ENCODE data around the gene GLS2. TPM values are rescaled to one million over a fixed set of nuclear protein-coding genes. Genes with fewer than 3 reads are reported as not detected.

GLS2 gene
- polyA plus RNA-seq, 1 donor (not counting 4 experiments of a cell fraction or from before 2014, with no cell fraction given), result 0.87 TPM

DNA sequence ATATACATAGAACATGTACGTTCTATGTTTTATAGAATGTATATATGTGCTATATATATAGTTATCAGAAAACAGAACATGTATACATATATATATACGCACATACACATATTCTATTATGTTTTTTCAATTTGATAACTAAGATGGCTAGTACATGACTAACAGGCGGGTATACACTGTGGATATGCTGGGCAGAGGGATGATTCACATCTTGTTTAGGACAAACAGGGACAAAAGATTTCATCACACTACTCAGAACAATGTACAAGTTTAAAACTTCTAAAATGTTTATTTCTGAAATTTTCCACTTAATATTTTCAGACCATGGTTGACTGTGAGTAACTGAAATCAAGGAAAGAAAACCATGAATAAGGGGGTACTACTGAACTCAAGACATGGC lies 56.1 kb downstream of the GLS2 start:
- dilution Hi-C loops (cut with MboI; ENCODE audit: extremely low pct_ligation_motif_present, low sequenced_read_pairs), result no loop called here
- FAIRE-seq, result no peak

GRCh38 chr12:56431288-56431687 lies 56.7 kb downstream of the GLS2 start:
- H3K9ac ChIP-seq (ENCODE audit: control insufficient read depth, extremely low read depth, insufficient read depth, low read length), result no peak overlapping the region
- no peaks in the 10 kb centered on the region for H3K9me3 ChIP-seq (ENCODE audit: control insufficient read depth, low read depth, low read length)
- TF ChIP-seq CTCF (optimal IDR thresholded peaks at IDR 0.05 in 1 of 3, IDR thresholded peaks at IDR 0.05 in 1 of 3, conservative IDR thresholded peaks at IDR 0.05 in 1 of 3; ENCODE audit: extremely low read depth in 1 of 3, insufficient read depth in 2 of 3, low read length in 3 of 3) (no peak), EZH2 (IDR thresholded peaks at IDR 0.05; ENCODE audit: low read length) (no peak)
- H3K4me3 ChIP-seq (ENCODE audit: control insufficient read depth in 2 of 3, extremely low read depth in 1 of 3, insufficient read depth in 2 of 3, low read depth in 1 of 3, low read length in 3 of 3), result no peak overlapping the region
- FAIRE-seq (no peak), DNase-seq (ENCODE audit: low read depth, low spot score) (no peak)
- no peak overlapping the region for H2AFZ ChIP-seq (ENCODE audit: control insufficient read depth, low read length)
- peaks cover 0 to 24% of the 10 kb centered on the region in 2 experiments for H3K36me3 ChIP-seq (ENCODE audit: control insufficient read depth in 2 of 2, extremely low read depth in 1 of 2, insufficient read depth in 2 of 2, low read length in 2 of 2)
- H3K27me3 ChIP-seq (ENCODE audit: control insufficient read depth, extremely low read depth, insufficient read depth, low read length), result no peaks in the 10 kb centered on the region
- H3K79me2 ChIP-seq (ENCODE audit: control insufficient read depth, insufficient read depth, low read length), result no peaks in the 10 kb centered on the region
- dilution Hi-C loops (cut with MboI; ENCODE audit: extremely low pct_ligation_motif_present, low sequenced_read_pairs), result no loop called here
- H3K9me1 ChIP-seq (ENCODE audit: control insufficient read depth, extremely low read depth, insufficient read depth, low read length), result no peaks in the 10 kb centered on the region
- H3K27ac ChIP-seq (ENCODE audit: control insufficient read depth, insufficient read depth, low read length), result no peak overlapping the region
- H3K4me1 ChIP-seq (ENCODE audit: control insufficient read depth, extremely low read depth, insufficient read depth, low read length), result no peaks in the 10 kb centered on the region
- no peaks in the 10 kb centered on the region for H4K20me1 ChIP-seq (ENCODE audit: control insufficient read depth, extremely low read depth, insufficient read depth, low read length)
- no peak overlapping the region for H3K4me2 ChIP-seq (ENCODE audit: control insufficient read depth, extremely low read depth, insufficient read depth, low read depth, low read length)

More for the DNA sequence above, 56.1 kb downstream of the GLS2 start:
- Histone ChIP-seq H3K9me3 (ENCODE audit: control insufficient read depth, low read depth, low read length) (no peaks in the 10 kb centered on the region), H3K27ac (ENCODE audit: control insufficient read depth, insufficient read depth, low read length) (no peak overlapping the region), H3K9ac (ENCODE audit: control insufficient read depth, extremely low read depth, insufficient read depth, low read length) (no peak overlapping the region), H2AFZ (ENCODE audit: control insufficient read depth, low read length) (no peak overlapping the region), H3K4me1 (ENCODE audit: control insufficient read depth, extremely low read depth, insufficient read depth, low read length) (no peaks in the 10 kb centered on the region), H3K4me2 (ENCODE audit: control insufficient read depth, extremely low read depth, insufficient read depth, low read depth, low read length) (no peak overlapping the region), H3K79me2 (ENCODE audit: control insufficient read depth, insufficient read depth, low read length) (no peaks in the 10 kb centered on the region), H4K20me1 (ENCODE audit: control insufficient read depth, extremely low read depth, insufficient read depth, low read length) (no peaks in the 10 kb centered on the region), H3K27me3 (ENCODE audit: control insufficient read depth, extremely low read depth, insufficient read depth, low read length) (no peaks in the 10 kb centered on the region), H3K4me3 (ENCODE audit: control insufficient read depth in 2 of 3, extremely low read depth in 1 of 3, insufficient read depth in 2 of 3, low read depth in 1 of 3, low read length in 3 of 3) (no peak overlapping the region), H3K9me1 (ENCODE audit: control insufficient read depth, extremely low read depth, insufficient read depth, low read length) (no peaks in the 10 kb centered on the region), H3K36me3 (ENCODE audit: control insufficient read depth in 2 of 2, extremely low read depth in 1 of 2, insufficient read depth in 2 of 2, low read length in 2 of 2) (peaks cover 0 to 23% of the 10 kb centered on the region in 2 experiments)
- TF ChIP-seq EZH2 (IDR thresholded peaks at IDR 0.05; ENCODE audit: low read length), result no peak
- no peak for TF ChIP-seq CTCF (optimal IDR thresholded peaks at IDR 0.05 in 1 of 3, IDR thresholded peaks at IDR 0.05 in 1 of 3, conservative IDR thresholded peaks at IDR 0.05 in 1 of 3; ENCODE audit: extremely low read depth in 1 of 3, insufficient read depth in 2 of 3, low read length in 3 of 3)
- DNase-seq (ENCODE audit: low read depth, low spot score), result no peak

All from keratinocyte (primary cell).